Hypothalamus (tissue), 51 donors: ENCODE measurements around the gene GBA2.

Experiments used
- DNase-seq, 51 donors: peaks; one replicate each; lab custom pipeline; 2025; lab: John Stamatoyannopoulos, UW

GBA2 gene

DNA sequence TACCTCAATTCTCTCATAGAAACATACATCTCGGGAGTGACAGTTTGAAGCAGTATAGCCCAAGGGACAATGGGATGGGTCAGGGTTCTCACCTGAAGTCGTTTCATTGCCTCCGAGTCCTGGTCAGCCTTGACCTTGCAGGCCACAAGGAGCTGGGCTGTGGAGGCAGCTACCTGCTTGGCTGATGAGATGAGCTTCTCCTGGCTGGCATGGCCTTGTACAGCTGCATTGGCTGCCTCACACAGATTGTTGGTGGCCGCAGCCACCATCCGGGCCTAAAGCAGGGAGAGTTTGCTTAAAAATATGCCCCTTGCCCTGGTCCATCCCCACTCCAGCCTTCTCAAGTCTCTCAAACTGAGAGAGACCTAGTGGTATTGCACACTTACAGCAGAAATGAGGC, 50.8 kb downstream of the GBA2 start:
- no peak for DNase-seq

DNA sequence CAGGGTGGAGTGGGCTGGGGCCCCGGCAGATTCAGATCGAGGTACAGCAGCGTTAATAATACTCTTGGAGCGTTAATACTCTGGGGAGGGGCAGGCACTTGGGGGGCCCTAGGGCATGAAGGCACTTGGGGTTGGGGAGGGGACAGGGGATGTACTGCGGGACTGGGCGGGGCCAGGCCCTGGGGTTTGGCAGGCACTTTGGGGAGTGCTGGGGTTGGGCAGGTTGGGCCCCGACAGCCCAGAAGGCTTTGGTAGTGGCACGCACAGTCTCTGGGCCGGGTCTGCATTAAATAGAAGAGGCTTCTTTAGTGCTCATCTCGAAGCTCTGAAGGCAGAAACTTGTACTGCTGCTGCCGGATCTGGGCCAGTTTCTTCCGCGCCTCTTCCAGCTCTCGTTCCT, 51.5 kb downstream of the GBA2 start:
- DNase-seq, result no peak

DNA sequence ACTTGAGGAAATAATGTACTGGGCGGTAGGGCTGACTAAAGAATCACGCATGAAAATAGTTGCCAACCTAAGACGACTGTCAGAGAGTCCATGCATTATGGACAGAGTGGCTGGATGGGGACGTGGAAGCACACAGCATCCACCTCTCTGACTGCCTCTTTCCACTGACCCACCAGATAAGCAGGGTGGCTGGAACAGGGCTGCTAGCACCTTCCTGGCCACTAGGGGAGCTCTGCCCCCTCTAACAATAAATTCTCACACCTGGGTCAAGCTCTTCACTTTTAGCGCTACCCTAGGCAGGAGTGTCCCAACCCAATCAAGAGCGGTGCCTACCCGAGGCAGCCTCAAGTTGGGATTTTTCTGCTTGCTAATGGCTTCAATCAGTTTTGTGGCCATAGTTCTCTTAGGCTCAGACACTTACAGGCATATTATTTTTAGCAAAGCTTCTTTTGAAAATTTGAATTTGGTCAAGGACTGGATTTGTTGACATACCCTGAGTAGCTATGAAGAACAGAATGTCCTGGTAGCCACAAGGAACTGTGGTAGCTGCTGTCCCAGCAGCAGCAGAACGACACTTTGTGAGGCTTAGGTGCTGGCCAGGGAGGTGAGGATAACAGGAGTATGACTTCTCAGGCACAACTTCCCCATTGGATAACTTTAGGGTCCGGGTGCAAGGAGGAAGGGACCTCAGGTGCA, 52.4 kb downstream of the GBA2 start:
- peak in 20 of 51 donors; percentile 4 to 37 (median 24) for DNase-seq

DNA sequence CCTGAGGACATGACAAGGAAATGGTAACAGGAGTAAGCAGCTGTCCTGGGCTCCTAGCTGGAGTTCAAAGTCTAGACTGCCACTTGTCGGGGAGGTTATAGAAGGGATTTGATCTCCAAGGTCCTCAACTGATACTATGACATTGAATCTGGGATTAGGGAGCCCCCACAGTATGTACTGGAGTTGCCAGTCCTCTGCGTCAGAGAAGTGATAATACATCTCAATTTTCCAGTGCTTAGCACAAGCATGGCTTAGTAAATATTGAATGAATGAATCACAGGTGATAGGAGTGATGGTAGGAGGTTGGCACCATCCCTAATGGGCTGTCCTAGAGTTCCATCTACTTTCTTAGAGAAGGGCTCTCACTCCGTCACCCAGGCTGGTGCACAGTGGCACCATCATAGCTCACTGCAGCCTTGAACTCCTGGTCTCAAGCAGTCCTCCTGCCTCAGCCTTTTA, 53.1 kb downstream of the GBA2 start:
- no peak for DNase-seq

DNA sequence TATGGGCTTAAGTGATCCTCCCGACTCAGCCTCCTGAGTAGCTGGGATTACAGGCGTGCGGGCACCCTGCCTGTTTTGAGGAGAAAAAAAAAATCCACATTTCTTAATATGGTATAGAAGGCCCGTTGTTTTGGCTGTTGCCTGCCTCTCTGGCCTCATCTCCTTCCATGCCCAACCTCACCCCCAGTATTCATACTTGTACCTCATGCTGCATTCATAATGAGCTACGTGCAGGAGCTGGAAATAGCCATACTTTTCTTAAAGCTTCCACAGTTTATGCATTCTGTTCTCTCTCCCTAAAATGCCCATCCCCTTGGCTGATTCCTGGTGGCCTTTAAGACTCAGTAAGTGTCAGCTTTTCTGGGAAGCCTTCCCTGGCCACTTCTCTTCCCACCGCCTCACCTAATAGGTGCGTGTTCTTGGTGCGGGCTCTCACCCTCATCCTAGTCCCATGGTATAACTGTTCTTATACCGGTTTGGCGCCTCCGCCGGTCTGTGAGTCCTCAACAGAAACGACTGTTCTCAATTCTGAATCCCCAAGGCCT, 57.2 kb downstream of the GBA2 start:
- DNase-seq, result no peak

DNA sequence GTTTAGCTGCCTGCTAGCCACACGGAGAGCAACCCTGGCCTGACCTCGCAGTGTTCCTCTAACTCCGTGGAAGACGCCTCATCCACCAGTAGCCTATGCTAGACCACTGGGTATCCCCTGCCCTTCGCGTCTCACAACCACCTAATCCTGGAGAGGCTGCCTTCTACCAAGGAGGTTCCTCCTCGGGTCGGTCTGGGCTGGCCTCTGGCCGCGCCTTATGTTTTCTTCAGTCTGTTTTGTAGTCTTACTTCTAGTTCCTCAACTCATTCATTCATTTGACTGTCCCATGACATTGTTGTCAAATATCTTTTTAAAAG, 57.7 kb downstream of the GBA2 start:
- DNase-seq, result peak in 1 of 51 donors; percentile 33

DNA sequence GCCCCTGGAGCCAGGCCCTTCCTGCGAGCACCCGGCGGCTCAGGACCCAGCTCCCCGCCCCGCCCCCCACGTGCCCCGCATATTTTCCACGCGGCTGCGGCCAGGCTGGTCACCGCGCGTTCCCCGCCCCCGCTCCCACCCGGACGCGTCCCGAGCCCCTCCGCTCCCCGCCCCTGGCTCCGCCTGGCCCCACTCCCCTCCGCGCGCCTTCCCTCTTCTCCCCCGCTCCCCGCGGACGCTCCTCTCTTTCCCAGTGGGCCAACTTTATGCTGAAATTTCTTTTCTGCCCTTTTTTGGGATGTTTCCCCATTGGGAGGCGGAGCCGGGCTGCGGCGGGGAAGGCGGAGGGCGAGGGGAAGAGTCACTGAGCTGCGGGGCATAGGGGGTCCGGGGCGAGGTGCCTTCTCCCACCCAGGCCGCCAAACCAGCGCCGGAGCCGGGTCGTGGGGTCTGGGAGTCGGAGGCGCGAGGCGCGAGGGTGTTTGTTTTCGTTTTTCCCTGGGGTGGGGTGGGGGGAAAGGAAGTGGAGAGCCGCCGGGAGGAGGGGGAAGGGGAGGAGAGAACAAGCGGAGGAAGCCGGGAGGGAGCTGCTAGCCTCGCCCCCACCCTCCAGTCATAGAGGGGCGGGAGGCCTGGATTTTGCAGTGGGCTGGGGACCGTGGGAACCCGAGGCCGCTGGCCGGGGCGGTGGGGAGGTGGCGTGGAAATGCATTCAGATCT, 58.3 kb downstream of the GBA2 start:
- DNase-seq, result peak in 30 of 51 donors; percentile 9 to 66 (median 34)

DNA sequence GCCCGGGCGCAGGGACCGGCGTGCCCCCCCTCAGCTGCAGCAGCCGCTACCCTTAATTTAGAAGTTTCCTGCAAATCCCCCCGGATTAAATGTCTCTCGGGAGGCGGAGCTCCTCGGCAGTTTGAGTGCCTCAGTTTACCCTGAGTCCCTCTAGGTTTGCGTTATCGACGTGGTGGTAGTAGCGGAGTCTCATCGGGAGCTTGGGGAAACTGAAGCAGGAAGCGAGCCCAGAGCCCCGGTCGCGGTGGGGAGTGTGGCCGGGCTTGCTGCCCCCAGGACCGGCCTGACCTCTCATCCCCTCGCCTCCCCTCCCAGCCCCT, 58.8 kb downstream of the GBA2 start:
- peak in 1 of 51 donors; percentile 13 for DNase-seq

DNA sequence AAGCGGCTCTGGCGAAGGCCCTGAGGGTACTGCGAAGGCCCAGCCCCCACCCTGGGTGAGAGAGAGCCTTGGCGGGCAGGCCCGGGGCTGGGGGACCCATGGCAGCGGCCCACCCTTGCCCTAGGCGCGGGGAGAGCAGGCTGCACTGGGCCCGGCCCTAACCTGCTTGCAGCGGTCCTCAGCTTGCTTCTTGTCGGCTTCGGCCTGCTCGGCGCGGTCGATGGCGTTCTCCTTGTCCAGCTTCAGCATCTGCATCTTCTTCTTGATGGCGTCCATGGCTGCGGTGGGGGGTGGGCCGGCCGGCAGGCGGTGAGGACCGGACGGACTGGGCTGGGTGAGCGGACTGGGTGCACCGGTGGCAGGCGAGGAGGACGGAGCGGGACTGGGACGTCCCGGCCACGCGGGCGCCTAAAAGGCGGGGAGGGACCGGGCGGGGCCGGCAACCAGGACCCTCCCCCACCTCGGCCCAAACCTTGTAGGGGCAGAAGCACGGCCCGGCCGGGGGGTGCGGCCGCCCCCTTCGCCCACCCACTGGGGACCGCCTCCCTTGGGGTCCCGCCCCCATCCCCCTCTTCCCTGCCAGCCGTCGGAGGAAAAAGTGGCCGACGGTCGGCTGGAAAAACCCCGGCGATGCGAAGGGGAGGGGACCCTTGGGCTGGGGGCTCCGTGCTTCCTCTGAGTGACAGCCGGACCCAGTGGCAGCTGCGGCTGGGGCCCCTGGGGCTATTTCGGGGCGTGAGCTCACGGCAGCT, 59.3 kb downstream of the GBA2 start, which contains the start of gene TPM2:
TPM2 (minus strand) TSS at position 384 of the 752 bp plus-strand sequence; CDS start at position 276, 108 bp downstream.
- DNase-seq, result no peak

DNA sequence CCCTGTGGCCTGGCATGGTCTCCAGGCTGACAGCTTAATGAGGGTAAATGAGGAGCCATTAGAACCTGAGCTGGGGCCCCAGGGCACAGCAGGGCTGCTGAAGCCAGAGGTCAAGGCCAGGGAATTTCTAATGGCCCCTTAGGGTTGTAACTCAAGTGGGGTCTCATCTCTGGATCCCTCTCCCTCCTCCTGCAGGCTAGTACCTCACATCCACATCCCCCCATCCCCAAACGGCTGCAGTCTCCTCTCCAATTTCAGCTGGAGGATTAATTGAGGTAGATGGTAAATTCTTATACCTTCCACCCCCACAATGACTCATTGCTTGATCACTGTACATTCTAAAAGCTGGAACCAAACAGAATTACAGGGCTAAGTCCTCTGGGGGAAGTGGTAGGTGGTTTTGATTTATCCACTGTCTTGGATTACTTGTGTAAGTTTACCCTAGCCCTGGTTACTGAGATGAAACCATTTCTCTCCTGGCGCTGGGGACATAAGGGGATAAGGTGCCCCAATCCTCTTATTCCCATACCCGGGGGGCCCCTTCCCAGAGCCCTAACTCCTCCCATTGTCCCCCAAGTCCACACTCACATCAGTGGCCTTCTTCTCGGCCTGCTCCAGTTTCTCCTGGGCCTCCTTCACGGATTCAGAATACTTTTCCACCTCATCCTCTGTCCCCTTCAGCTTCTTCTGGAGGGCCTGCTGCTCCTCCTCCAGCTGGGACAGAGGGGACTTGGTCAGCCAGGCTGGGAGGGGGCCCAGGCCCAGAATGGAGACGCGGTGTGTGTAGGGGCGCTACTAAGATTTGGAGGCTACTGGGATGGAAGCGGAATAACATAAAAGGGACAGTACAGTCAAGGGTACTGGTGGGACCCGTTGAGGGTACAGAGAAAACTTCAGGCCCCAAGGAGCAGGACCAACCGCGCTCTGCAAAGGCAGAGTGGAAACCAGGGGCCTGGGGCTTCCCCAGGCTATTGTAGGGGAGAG, 60.2 kb downstream of the GBA2 start:
- DNase-seq, result peak in 1 of 51 donors; percentile 3

DNA sequence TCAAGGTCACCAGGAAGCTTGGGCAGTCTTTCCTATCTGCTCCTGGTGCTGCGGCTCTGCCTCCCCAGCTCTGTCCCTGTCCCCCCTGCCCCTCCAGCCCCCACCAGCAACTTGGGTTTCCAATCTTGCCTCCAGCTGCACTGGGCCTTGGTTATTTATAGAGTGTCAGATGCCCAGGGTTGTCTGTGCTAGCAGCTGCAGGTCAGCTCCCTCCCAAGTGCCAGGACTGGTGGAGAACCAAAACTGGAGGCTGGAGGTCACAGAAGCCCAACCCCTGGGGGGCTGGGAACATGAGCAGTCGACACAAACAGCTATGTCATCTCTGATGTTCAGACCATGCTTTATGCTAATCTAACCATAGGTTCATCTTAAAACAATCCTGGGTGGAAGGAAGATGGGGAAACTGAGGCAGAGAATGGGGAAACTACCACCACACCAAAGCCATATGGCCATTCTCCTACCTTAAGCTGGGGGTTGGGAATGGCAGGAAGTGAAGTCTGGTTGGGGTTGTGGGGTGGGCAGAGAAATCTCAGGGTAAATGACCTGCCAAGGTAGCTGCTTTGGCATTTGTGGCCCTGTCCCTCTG, 61.0 kb downstream of the GBA2 start:
- no peak for DNase-seq

DNA sequence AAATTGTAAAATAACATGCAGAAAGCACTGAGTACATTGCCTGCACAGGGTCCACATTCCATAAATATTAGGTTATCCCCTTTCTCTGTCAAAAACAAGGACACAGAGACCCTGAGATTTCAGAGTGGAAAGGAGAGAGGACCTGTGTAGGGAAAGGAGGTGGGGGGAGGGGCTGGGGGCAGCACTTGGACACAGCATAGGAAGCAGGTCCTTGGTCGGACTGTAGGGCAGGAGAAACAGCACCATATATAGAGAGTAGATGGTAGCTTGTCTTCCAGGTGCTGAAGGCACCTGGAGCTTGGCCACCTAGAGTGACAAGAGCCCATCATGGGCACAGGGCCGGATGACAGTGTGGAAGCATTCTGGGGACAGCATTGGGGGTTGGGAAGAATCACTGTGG, 61.7 kb downstream of the GBA2 start:
- DNase-seq, result no peak
